ENCODE results near the gene MAP2K7.
A peak's percentile ranks its signal among the peaks of the same experiment; 100 is the strongest.

Gene MAP2K7

GRCh38 chr19:7920519-7921301, 17.0 kb downstream of the MAP2K7 start:
- peak; percentile 46 for ATAC-seq
- no peak for TF ChIP-seq CREB5 (CRISPR knock-in tag; IDR thresholded peaks at IDR 0.05; ENCODE audit: low read depth)
- no peak for TF ChIP-seq OSR1 (CRISPR knock-in tag; IDR thresholded peaks at IDR 0.05)
- TF ChIP-seq ZNF70 (CRISPR knock-in tag; IDR thresholded peaks at IDR 0.05) = no peak

GRCh38 chr19:7921302-7921966, 17.8 kb downstream of the MAP2K7 start:
- ATAC-seq = peak; percentile 2; the same call in 2 of the 3 replicates
- TF ChIP-seq ISL1 (CRISPR knock-in tag; IDR thresholded peaks at IDR 0.05) (no peak), PPARA (CRISPR knock-in tag; IDR thresholded peaks at IDR 0.05; ENCODE audit: borderline replicate concordance) (no peak), ZNF70 (CRISPR knock-in tag; IDR thresholded peaks at IDR 0.05) (no peak), TOX (CRISPR knock-in tag; IDR thresholded peaks at IDR 0.05; ENCODE audit: borderline replicate concordance) (no peak), ARNTL (CRISPR knock-in tag; IDR thresholded peaks at IDR 0.05; ENCODE audit: borderline replicate concordance, low read depth) (no peak), CREB5 (CRISPR knock-in tag; IDR thresholded peaks at IDR 0.05; ENCODE audit: low read depth) (no peak), TCF4 (CRISPR knock-in tag; IDR thresholded peaks at IDR 0.05; ENCODE audit: borderline replicate concordance) (no peak), RARB (CRISPR knock-in tag; IDR thresholded peaks at IDR 0.05) (no peak), ZFP3 (CRISPR knock-in tag; IDR thresholded peaks at IDR 0.05) (no peak), OSR1 (CRISPR knock-in tag; IDR thresholded peaks at IDR 0.05) (no peak), BACH2 (CRISPR knock-in tag; IDR thresholded peaks at IDR 0.05; ENCODE audit: borderline replicate concordance) (no peak), ZNF565 (CRISPR knock-in tag; conservative IDR thresholded peaks at IDR 0.05; ENCODE audit: low read depth) (no peak), ZC3H10 (CRISPR knock-in tag; IDR thresholded peaks at IDR 0.05) (no peak), CSRNP3 (CRISPR knock-in tag; IDR thresholded peaks at IDR 0.05) (no peak), ZFP30 (CRISPR knock-in tag; IDR thresholded peaks at IDR 0.05) (no peak), GLIS3 (CRISPR knock-in tag; IDR thresholded peaks at IDR 0.05) (no peak)

- no peak for ATAC-seq
- TF ChIP-seq BACH2 (CRISPR knock-in tag; IDR thresholded peaks at IDR 0.05; ENCODE audit: borderline replicate concordance) = no peak
- no peak for TF ChIP-seq TSHZ2 (CRISPR knock-in tag; IDR thresholded peaks at IDR 0.05)
- TF ChIP-seq SNAI2 (CRISPR knock-in tag; IDR thresholded peaks at IDR 0.05) = no peak
- no peak for TF ChIP-seq CSRNP3 (CRISPR knock-in tag; IDR thresholded peaks at IDR 0.05)
- TF ChIP-seq ISL1 (CRISPR knock-in tag; IDR thresholded peaks at IDR 0.05) = no peak
- no peak for TF ChIP-seq PATZ1 (CRISPR knock-in tag; IDR thresholded peaks at IDR 0.05; ENCODE audit: borderline replicate concordance)
- TF ChIP-seq POU6F1 (CRISPR knock-in tag; IDR thresholded peaks at IDR 0.05; ENCODE audit: borderline replicate concordance, low read depth) = no peak
- no peak for TF ChIP-seq ZC3H10 (CRISPR knock-in tag; IDR thresholded peaks at IDR 0.05)
- TF ChIP-seq ZNF70 (CRISPR knock-in tag; IDR thresholded peaks at IDR 0.05) = no peak
- TF ChIP-seq ARNTL (CRISPR knock-in tag; IDR thresholded peaks at IDR 0.05; ENCODE audit: borderline replicate concordance, low read depth) = no peak
- no peak for TF ChIP-seq TCF4 (CRISPR knock-in tag; IDR thresholded peaks at IDR 0.05; ENCODE audit: borderline replicate concordance)
- TF ChIP-seq ZFP30 (CRISPR knock-in tag; IDR thresholded peaks at IDR 0.05) = no peak
- TF ChIP-seq CSDC2 (CRISPR knock-in tag; IDR thresholded peaks at IDR 0.05) = no peak
- no peak for TF ChIP-seq ZFP3 (CRISPR knock-in tag; IDR thresholded peaks at IDR 0.05)
- no peak for TF ChIP-seq GLIS3 (CRISPR knock-in tag; IDR thresholded peaks at IDR 0.05)
- TF ChIP-seq OSR1 (CRISPR knock-in tag; IDR thresholded peaks at IDR 0.05) = no peak
Measured at GRCh38 chr19:7921967-7922835, 18.5 kb downstream of the MAP2K7 start.
